DMS114 treated with DMSO at 0.1 percent for 48 hours (cell line): ENCODE results near the gene RDX.

ENCODE experiments used
- DNase-seq: peaks from one replicate; lab custom pipeline; 2025; ENCODE audit not compliant: unreplicated experiment; lab: John Stamatoyannopoulos, UW

Gene RDX

DNA sequence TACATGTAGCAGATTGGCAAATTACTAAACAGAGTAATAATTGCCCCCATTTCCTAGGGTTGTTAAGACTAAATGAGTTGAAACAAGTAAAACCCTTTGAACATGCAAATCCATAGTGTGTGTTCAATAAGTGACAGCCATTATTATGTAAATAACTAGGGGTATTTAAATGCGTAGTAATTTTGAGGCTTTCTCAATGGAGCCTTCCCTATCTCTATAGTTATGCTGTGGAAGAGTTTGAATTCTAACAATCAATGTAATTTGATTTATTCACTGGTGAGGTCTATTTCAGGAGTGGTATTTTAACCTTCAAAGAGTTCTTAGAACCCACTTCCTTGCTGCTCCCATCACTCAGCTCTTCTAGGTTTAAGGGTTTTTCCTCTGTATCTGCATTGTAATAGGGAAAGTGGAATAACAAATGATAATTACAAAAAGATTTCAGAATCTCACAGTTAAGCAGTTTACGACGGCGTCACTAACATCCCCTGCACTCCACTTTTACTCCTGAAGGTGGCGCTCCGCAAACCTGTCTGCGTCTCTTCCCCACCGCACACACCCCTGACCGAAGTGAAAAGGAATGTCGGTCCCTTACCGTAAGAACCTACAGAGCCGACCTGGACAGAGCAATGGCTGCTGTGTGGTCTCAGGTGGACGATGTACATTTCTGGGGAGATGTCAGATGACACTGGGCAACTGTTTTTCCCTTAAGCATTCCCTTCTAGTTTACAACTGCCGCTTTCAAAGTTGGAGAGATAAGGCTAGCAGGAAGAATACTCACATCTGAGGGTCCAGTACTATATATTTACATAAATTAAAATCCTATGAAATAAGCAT, 122.4 kb downstream of the RDX start:
- DNase-seq: no peak

DNA sequence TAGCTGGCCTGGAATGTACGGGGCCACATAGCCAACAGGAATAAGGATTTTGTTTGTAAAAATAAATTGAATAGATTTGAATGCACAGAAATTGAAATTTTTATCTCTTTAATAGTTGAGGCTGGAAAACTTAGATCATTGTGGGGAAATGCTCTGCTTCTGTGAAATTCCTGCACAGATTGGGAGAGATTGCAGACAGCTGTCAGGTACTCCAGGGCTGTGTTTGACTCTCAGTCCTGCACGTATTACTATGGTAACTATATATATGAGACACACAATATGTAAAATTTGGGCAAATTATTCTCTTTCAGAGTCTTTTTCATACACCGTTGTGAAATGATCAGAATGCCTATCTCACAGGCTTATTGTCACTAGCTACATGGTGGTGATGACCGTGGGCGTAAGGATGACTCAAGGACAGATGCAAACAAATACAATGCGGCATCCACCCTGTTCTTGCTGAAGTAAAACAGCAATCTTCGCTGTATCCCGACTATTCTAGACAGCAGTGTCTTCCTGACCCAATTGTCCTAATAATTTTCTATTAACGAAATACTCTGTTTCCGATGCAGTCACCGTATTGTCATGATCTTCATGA, 123.8 kb downstream of the RDX start:
- DNase-seq: no peak

DNA sequence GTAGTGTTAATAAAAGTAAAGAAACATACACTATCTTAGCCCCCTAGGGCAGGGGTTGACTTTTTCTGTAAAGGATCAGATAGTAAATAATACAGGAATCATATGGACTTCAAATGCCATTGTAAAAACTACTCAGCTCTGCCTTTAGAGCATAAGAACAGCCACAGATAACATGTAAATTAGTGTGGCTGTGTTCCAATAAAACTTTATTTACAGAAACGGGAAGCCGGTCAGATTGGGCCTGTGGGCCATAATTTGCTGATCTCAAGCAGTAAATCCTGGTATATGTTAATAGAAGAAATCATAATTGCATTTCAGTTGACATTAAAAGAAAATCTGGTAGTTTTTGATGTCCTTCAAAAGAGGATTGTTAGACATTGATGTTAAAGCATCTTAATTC, 126.7 kb downstream of the RDX start:
- DNase-seq: no peak

- no peak for DNase-seq
These were observed 128.2 kb downstream of the RDX start for GRCh38 chr11:110168033-110168803.

DNA sequence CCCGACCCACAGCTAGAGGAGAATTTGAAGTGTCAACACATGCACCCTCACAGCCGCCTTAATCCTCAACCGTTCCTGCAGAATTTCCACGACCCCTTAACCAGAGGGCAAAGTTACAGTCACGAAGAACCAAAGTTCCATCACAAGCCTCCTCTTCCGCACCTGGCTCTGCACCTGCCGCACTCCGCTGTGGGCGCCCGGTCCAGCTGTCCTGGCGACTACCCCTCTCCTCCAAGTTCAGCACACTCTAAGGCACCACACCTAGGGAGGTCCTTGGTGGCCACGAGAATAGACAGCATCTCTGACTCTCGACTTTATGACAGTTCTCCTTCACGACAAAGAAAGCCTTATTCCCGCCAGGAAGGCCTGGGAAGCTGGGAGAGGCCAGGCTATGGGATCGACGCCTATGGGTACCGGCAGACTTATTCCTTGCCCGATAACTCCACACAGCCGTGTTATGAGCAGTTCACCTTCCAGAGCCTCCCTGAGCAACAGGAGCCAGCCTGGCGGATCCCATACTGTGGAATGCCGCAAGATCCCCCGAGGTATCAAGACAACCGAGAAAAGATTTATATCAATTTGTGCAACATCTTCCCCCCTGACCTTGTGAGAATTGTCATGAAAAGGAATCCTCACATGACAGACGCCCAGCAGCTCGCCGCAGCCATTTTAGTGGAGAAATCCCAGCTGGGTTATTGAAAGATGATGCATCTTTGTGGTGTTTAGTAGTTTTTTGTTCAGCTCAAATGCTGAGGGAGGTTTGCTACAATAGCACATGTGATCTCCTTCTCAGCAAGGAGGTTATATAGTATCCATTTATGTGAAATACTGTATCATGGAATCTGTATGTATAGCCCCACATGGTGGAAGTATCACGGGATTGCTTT, 131.1 kb downstream of the RDX start:
- no peak for DNase-seq

DNA sequence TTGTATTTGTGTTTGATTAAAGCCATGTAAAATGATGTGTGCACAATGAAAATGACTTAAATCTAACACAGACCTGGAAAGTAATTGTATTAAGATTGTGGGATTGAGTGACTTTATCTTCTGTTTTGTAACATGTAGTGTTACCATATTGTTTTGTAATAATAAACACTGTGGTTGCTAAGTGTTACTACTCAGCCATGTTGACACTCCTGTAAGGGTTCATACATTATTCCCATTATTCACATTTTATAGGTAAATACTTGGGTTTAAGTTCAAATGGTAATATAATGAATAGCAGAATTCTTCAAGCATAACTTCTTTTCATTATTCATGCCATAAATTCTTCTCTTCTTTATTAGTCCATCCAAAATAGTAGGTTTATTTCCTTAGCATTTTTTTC, 134.2 kb downstream of the RDX start:
- no peak for DNase-seq

DNA sequence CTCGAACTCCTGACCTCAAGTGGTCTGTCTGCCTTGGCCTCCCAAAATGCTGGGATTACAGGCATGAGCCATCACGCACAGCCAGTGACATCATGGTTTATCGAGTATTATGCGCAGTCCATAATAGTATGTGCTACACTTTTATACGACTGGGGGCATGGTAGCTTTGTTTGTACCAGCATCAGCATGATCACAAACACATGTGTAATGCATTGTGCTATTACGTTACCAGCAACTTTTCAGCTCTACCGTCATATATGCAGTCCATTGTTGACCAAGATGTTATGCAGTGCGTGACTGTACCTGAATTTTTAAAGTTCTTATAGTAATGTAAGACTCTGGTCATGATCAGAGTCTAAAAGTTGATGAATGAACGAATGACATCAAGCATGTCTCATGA, 135.4 kb downstream of the RDX start:
- DNase-seq: no peak

GRCh38 chr11:110160437-110160836, 136.0 kb downstream of the RDX start:
- no peak for DNase-seq

GRCh38 chr11:110160016-110160415, 136.4 kb downstream of the RDX start:
- DNase-seq: no peak

GRCh38 chr11:110159476-110159875, 136.9 kb downstream of the RDX start:
- DNase-seq: no peak

DNA sequence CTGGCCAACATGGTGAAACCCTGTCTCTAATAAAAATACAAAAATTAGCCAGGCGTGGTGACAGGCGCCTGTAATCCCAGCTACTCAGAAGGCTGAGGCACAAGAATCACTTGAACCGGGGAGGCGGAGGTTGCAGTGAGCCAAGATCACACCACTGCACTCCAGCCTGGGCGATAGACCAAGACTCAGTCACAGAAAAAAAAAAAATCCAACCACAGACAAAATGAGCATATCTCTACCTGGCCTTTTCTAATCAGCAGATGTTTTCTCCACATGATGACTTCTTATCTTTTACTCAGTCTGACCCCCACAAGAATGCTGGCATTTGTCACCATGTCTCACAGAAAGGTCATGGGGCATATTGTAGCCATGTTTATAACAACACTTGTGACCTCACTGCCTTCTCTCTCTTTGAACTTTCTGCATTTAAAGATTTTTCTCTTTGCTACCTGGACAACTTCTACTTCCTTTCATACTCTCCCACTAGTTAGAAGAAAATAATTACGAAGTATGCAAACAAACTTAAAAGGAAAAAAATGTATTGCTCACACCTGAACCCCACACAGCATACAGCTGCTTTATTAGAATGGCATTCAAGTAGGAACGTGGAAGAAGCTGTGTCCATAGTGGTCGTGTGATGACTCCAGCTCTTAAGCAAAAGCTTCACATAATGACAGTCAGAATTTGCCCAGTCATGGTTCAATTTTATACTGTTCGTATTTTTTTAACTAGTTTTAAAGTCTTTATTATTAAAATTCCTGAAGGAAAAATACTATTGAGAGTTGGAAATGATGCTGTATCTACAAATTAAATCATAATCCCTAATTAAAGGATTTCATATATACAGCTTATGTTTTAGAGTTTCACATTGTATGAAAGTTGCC, 137.9 kb downstream of the RDX start:
- DNase-seq: no peak

DNA sequence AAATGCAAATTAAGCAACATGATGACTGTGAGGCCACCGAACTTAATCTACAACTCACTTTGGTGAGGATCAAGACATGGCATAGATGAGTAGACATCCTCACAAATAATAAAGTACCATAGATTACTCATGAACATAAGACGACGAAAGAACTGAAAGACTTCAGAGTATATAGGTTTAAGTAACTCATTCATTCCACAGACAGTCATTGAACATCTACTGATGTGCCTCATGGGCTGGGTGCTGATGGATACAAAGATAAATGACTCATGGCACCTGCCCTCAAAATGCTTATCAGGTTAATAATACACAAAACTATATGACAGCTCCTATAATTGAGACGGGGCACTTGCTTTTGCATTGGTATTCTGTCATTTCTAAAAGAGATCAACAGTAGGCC, 139.9 kb downstream of the RDX start:
- no peak for DNase-seq

- no peak for DNase-seq
These were observed 142.9 kb downstream of the RDX start for GRCh38 chr11:110153474-110153873.

GRCh38 chr11:110152199-110152598, 144.2 kb downstream of the RDX start:
- no peak for DNase-seq

DNA sequence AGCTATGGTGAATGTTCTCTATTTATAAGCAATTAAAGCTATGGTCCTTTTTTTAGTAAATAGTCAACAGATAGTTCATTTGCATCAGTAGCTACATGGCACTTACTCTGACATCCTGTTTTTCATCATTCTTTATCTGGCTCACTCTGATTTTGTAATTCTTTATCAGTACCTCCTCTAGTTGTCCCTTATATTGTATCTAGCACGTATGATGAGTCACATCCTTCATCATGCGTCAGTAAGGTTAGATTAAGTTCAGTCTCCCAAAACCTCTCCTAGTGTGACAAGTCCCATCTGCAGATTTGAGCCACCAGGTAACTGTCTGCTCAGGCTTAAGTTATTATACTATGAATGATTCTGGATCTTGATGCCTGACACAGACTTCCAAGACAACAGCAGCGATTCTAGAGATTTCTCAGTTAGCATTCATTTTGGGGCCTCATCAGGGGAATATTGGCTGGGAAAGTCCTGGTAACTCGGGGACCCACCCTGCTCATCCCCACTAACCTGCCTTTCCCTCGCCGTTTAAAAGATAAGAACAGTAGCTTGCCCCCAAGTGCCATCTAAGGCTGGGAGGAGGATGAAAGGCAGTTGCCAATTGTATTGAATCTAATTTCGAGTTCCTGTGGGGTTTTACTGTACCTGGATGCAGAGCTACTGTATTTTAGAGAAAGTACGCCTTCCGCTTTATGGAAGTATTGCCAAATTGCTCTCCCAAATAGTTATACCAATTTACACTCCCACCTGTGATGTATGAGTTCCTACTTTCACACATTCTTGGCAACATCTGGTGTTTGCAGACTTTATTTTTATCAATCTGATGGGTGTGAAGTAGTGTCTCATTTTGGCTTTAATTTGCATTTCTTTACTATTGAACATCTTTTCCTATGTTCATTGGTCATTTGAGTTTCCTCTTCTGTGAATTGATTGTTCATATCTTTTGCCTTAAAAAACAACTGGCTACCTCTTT, 147.4 kb downstream of the RDX start:
- no peak for DNase-seq

DNA sequence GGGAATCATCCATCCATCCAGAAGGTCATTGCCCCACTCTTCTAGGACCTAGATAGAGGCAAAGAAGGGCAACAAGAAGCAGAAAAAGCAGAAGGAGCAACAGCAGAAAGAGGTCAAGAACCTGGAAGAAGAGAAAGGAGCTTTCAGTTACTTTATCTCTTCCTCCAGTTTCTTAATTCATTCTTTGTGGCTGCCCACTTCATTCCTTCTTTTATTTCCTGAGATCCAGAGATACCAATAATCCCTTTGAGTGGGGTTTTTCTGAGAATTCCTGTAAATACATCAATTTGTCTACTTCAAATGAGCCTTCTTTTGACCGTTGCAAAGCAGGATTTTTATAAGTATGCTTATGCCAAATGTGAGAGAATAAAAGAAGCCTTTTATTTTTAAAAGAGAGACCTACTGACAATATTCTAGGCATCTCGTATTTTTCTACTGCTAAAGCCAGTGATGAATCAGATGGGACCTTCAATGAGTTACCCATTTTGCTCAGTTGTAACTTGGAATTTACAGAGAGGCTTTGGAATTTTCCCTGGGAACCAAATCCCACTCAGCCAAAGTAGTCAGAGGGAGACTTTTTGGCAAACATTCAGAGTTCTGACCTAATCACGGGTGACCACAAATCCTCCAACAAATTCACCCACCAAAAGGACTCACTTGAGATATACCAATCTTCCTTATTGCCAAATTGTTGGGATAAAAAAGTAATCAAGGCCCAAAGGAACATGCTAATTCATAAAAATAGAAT, 148.3 kb downstream of the RDX start:
- DNase-seq: no peak

- no peak for DNase-seq
These were observed 154.6 kb downstream of the RDX start for GRCh38 chr11:110141812-110142211.

- DNase-seq: no peak
These were observed 162.3 kb downstream of the RDX start for GRCh38 chr11:110134110-110134509.
